Skin epidermis (tissue), 12 donors: ENCODE measurements around the gene PSMC1.

Experiments
- H3K27ac ChIP-seq, 21 experiments: fragments of 200-600 bp; sonication (generic) in 11 of 21; one replicate each; pipeline ENCODE4 v1.5.0; 2020; ENCODE audit warnings: mild to moderate bottlenecking in 3 of 21, inconsistent platforms in 2 of 21, moderate library complexity in 2 of 21
- H3K4me3 ChIP-seq, 7 experiments: fragments of 200-600 bp; sonication (generic) in 2 of 7; one replicate each; pipeline ENCODE4 v1.5.0; 2020; ENCODE audit warnings: inconsistent platforms in 2 of 7, mild to moderate bottlenecking in 2 of 7, moderate library complexity in 1 of 7

The PSMC1 gene

DNA sequence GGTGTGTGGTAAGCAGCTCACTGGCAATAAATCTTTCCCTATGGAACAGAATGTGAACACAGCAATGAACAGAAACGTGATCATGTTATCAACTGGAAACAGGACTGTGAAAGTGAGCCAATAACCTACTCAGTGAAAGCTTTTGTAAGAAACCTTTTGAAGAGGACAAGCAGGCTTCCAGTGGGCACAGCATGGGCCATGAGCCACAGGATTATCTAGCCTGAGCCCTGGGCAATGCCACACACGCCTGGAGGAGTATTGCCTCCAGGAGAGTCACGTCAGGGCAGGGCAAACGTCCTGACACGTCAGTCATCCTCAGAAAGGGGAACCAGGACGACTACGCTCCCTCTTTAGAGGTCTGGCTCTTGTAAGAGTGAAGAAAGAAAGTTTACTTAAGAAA, 43.1 kb downstream of the PSMC1 start:
- H3K4me3 ChIP-seq = no peak overlapping the region
- H3K27ac ChIP-seq = no peak overlapping the region

GRCh38 chr14:90300611-90301047, 44.3 kb downstream of the PSMC1 start:
- no peak overlapping the region for H3K4me3 ChIP-seq
- H3K27ac ChIP-seq = peak overlapping the region in 1 of 21 experiments; percentile 11

DNA sequence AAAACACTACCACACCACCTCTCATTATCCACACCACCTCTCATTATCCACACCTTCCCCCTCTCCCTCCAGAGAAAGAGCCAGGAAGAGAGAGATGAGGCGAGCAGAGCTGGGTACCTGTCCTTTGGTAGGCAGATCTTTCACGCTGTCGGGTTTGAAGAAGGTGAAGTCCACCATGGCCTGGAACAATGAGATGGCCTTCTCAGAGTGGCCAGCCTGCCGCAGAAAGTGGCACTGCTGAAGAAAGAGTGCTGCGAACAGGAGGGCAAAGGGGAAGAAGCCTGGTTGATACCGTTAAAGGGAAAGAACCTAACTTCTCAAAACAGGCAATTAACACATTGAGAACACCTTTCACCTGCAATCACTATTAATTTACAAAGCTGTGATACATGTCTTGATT, 44.8 kb downstream of the PSMC1 start:
- Histone ChIP-seq H3K4me3 (no peak overlapping the region), H3K27ac (peak overlapping the region in 1 of 21 experiments; percentile 11)

GRCh38 chr14:90301668-90302090, 45.3 kb downstream of the PSMC1 start:
- no peak overlapping the region for H3K4me3 ChIP-seq
- peak overlapping the region in 1 of 21 experiments; percentile 4 for H3K27ac ChIP-seq

DNA sequence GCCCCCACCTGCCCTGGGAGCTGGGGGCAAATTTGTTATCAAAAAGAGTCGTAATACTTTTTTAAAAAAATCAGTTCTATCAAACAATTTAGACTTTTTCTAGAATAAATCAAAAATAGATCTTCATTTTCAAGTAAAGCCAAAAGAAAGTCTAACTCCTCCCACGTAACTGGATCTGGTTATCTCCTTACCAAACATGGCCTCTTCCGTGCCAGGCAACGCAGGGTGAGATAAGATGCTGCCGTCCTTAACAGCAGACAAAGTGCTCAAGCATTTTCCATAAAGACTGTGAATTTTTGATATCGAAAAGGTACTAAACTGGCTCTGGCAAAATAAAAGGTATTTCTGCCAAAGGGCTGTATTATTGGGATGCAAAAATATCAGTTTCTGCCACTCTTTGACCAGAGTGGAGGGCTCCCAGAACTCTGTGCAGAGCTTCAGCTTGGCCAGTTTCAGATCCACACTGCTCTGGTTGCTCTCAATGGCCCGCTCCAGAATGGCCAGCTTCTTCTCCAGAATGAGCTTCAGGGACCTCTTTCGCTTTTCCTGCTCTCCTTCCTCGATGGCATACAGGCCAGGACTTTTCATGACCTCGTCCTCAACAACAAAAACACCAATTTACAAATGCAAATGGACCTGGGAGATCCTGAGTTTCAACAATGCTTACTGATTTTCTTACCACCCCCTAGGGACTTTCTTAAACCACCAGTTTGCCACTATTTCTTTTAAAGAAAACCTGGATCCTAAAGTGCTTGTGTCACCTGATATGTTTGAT, 46.4 kb downstream of the PSMC1 start:
- Histone ChIP-seq H3K4me3 (no peak overlapping the region), H3K27ac (peak overlapping the region in 1 of 21 experiments; percentile 4)

DNA sequence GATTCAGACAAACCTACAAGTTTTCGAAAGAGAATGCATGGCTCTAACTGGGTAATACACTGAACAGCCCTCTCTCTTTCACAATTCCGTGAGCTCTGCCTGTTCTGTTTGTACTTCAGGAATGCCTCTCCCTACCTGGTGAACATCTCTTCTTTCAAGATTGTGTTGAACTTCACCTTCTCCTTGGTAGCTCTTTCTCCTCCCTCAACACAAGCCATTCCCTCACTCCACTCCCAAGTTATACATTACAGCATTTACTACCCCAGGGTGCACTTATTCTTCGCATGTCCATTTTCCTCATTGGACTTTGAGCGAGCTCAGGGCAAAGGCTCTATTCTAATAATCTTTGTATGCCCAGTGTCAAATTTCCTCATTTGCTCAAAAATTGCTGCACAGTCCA, 47.1 kb downstream of the PSMC1 start:
- Histone ChIP-seq H3K4me3 (no peak overlapping the region), H3K27ac (no peak overlapping the region)

DNA sequence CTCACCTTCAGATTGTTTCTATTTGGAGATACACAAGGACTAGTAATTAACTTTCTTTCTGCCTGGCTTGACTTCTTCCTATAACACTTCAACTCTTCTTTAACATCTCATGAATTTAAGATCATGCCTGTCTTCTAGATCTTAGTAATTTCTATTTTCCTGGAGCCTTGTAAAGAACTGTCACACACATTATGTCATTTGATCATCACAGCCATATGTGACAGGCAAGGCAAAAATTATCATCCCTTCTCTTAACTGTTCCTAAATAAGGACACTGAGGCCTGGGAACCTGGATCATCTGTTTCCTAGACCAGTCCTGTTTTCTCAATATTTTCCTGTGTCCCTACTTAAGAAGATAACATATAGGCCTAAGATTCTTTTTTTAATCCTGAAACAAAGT, 48.1 kb downstream of the PSMC1 start:
- Histone ChIP-seq H3K27ac (no peak overlapping the region), H3K4me3 (no peak overlapping the region)

GRCh38 chr14:90305176-90305601, 48.8 kb downstream of the PSMC1 start:
- Histone ChIP-seq H3K27ac (no peak overlapping the region), H3K4me3 (no peak overlapping the region)

GRCh38 chr14:90308561-90308960, 52.2 kb downstream of the PSMC1 start:
- Histone ChIP-seq H3K4me3 (no peak overlapping the region), H3K27ac (peak overlapping the region in 1 of 21 experiments; percentile 13)

DNA sequence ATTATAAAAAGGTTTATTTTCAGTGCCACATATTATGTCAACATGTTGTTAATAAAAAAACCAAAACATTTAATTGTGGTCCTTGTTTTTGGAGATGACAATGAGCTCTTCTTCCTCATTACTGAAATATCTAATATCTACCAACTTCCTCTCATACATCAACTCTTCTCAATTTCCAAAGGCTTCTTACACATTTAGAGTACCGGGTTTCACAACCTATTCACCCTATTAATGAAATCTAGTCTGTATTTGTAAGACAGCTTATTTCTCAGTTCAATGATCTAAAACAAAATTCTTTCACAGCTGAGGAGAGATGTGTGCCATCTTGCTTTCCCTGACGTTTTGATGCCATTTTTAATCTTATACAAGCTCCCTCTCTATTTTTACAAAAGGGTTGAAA, 60.9 kb downstream of the PSMC1 start:
- H3K4me3 ChIP-seq = no peak overlapping the region
- no peak overlapping the region for H3K27ac ChIP-seq

DNA sequence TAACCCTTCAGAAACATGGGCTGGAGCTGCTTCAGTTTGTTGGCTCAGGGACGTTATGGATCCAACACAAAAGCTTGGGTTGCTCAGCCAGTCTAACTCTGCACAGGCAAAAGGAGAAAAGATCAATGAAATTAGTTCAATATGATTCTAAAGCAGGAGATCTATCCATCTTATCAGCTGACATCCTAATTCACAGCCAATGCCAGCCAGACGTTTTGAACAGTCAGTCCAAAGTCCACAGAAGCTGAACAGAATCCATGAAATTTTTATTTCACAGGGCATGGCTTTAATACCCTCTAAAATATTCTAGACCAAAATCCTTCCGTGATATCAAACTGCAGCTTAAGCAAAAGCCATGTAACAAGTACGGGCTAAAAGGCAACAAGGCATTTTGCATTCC, 61.7 kb downstream of the PSMC1 start:
- H3K27ac ChIP-seq = no peak overlapping the region

DNA sequence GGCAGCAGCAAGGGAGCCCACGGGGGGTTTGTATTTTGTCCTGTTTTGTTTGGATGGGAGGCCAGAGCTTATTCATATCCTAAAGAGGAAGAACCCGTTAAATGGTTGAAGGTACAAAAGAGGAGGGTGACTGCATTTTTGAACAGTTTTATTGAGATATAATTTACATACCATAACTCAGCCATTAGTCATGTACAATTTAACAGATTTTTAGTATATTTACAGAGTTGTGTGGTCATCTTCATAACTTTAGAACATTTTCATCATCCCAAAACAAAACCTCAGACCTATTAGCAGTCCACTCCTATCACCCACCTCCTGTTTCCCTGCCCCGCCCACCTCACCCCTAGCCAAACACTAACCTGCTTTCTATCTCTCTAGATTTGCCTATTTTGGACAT, 62.8 kb downstream of the PSMC1 start:
- Histone ChIP-seq H3K27ac (no peak overlapping the region), H3K4me3 (no peak overlapping the region)

More for the DNA sequence above, 61.7 kb downstream of the PSMC1 start:
- H3K4me3 ChIP-seq = no peak overlapping the region

DNA sequence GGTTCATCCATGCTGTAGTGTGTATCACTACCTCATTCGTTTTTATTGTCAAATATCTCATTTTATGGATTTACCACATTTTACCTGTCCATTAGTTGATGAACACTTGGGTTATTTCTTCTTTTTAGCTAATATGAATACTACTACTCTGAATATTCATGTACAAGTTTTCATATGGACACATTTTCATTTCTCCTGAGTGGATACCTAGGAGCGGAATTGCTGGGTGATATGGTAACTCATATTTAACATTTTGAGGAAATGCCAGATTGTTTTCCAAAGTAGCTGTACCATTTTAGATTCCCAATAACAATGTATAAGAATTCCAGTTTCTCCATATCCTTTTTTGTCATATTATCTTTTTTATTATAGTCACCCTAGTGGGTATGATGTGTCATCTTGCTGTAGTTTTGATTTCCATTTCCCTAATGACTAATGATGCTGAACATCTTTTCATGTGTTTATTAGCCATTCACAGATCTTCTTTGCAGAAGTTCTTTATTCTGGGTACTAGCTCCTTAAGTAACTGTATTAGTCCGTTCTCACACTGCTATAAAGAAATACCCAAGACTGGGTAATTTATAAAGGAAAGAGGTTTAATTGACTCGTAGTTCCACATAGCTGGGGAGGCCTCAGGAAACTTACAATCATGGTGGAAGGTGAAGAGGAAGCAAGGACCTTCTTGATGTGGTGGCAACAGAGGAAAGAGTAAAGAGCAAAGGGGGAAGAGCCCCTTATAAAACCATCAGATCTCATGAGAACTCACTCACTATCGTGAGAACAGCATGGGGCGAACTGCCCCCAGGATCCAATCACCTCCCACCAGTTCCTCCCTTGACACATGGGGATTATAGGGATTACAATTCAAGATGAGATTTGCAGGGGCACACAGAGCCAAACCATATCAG, 63.5 kb downstream of the PSMC1 start:
- Histone ChIP-seq H3K4me3 (no peak overlapping the region), H3K27ac (no peak overlapping the region)

DNA sequence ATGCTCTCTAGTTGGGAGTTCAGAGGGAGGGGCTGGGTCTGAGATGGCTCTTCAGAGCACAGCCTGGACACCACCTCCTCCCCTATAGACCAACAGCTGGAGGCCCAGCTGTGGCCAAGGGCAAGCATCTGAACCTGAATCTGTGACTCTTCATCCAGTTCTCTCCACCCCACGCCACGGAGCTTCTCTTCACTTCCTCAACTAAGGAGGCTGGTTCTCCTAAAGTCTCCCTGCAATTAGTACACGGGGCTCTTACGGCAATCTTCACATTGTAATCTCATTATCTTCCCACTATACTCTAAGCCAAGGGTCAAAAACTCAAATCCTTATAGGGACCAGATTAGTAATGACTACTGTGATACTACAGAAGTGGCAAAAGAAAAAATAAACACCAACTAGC, 65.5 kb downstream of the PSMC1 start:
- no peak overlapping the region for H3K4me3 ChIP-seq
- H3K27ac ChIP-seq = no peak overlapping the region
